Measurements from ENCODE around the gene IL4R. TPM values are rescaled to one million over a fixed set of nuclear protein-coding genes. Genes with fewer than 3 reads are reported as not detected.

The IL4R gene
- total and polyA plus RNA-seq, 10 of the 15 experiments (the other 5 are each of a cell fraction or from before 2014, with no cell fraction given), result 2.6 to 70.4 (median 36.6) TPM

DNA sequence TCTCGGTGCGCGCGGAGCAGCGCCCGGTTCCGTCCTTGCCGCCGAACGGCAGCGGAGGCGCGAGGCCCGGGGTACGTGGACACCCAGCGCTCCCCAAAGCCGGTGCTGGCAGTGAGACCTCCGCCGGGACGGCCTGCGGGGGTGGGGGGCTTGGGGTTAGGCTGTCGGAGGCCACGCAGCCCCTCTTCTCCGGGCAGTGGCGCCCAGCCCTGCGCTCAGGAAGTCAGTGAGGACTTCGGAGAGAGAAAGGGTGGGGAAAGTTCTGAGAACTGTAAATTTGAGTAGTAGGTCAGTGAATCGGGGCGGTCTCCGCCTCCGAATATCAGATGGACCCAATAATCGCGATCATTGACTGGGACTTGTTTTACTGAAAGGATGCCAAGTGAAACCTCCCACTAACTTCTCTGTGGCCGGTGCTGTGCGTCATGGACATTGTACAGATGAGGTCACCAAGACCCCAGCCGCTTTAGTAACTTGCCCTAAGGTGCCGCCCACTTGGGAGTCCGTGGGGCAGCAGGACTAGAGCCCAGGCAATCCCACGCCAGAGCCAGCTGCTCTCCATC lies 468 bp downstream of the IL4R start (continued):
- TF ChIP-seq STAT1 (conservative IDR thresholded peaks at IDR 0.05) (no peak), SUZ12 (IDR thresholded peaks at IDR 0.05; ENCODE audit: unreplicated experiment) (no peak), CREB1 (IDR thresholded peaks at IDR 0.05; ENCODE audit: low read depth) (peak; percentile 78), ZBED1 (IDR thresholded peaks at IDR 0.05; ENCODE audit: borderline replicate concordance) (peak; percentile 78), HDAC6 (IDR thresholded peaks at IDR 0.05; ENCODE audit: unreplicated experiment) (no peak), BCL11A (IDR thresholded peaks at IDR 0.05; ENCODE audit: low read depth, low read length) (no peak), BMI1 (IDR thresholded peaks at IDR 0.05; ENCODE audit: borderline replicate concordance) (no peak), CBX3 (IDR thresholded peaks at IDR 0.05; ENCODE audit: borderline replicate concordance, low read depth) (no peak), USF1 (IDR thresholded peaks at IDR 0.05; ENCODE audit: borderline replicate concordance, extremely low read length, insufficient read depth, low read depth, low read length) (no peak), ZSCAN29 (IDR thresholded peaks at IDR 0.05) (no peak), ZNF622 (IDR thresholded peaks at IDR 0.05) (no peak), RCOR1 (conservative IDR thresholded peaks at IDR 0.05; ENCODE audit: low read depth, low read length) (no peak)
- TF ChIP-seq, protein P1, sequence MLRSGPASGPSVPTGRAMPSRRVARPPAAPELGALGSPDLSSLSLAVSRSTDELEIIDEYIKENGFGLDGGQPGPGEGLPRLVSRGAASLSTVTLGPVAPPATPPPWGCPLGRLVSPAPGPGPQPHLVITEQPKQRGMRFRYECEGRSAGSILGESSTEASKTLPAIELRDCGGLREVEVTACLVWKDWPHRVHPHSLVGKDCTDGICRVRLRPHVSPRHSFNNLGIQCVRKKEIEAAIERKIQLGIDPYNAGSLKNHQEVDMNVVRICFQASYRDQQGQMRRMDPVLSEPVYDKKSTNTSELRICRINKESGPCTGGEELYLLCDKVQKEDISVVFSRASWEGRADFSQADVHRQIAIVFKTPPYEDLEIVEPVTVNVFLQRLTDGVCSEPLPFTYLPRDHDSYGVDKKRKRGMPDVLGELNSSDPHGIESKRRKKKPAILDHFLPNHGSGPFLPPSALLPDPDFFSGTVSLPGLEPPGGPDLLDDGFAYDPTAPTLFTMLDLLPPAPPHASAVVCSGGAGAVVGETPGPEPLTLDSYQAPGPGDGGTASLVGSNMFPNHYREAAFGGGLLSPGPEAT (IDR thresholded peaks at IDR 0.05; ENCODE audit: low read depth), result no peak
- TF ChIP-seq, protein P2, sequence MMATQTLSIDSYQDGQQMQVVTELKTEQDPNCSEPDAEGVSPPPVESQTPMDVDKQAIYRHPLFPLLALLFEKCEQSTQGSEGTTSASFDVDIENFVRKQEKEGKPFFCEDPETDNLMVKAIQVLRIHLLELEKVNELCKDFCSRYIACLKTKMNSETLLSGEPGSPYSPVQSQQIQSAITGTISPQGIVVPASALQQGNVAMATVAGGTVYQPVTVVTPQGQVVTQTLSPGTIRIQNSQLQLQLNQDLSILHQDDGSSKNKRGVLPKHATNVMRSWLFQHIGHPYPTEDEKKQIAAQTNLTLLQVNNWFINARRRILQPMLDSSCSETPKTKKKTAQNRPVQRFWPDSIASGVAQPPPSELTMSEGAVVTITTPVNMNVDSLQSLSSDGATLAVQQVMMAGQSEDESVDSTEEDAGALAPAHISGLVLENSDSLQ (IDR thresholded peaks at IDR 0.05), result no peak
- TF ChIP-seq, protein P3, sequence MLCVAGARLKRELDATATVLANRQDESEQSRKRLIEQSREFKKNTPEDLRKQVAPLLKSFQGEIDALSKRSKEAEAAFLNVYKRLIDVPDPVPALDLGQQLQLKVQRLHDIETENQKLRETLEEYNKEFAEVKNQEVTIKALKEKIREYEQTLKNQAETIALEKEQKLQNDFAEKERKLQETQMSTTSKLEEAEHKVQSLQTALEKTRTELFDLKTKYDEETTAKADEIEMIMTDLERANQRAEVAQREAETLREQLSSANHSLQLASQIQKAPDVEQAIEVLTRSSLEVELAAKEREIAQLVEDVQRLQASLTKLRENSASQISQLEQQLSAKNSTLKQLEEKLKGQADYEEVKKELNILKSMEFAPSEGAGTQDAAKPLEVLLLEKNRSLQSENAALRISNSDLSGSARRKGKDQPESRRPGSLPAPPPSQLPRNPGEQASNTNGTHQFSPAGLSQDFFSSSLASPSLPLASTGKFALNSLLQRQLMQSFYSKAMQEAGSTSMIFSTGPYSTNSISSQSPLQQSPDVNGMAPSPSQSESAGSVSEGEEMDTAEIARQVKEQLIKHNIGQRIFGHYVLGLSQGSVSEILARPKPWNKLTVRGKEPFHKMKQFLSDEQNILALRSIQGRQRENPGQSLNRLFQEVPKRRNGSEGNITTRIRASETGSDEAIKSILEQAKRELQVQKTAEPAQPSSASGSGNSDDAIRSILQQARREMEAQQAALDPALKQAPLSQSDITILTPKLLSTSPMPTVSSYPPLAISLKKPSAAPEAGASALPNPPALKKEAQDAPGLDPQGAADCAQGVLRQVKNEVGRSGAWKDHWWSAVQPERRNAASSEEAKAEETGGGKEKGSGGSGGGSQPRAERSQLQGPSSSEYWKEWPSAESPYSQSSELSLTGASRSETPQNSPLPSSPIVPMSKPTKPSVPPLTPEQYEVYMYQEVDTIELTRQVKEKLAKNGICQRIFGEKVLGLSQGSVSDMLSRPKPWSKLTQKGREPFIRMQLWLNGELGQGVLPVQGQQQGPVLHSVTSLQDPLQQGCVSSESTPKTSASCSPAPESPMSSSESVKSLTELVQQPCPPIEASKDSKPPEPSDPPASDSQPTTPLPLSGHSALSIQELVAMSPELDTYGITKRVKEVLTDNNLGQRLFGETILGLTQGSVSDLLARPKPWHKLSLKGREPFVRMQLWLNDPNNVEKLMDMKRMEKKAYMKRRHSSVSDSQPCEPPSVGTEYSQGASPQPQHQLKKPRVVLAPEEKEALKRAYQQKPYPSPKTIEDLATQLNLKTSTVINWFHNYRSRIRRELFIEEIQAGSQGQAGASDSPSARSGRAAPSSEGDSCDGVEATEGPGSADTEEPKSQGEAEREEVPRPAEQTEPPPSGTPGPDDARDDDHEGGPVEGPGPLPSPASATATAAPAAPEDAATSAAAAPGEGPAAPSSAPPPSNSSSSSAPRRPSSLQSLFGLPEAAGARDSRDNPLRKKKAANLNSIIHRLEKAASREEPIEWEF (IDR thresholded peaks at IDR 0.05; ENCODE audit: insufficient replicate concordance, low read depth, low read length), result no peak
